MM.1S (cell line): ENCODE results near the gene SH3PXD2B.

Experiments
- DNase-seq: peaks from one replicate; pipeline ENCODE4 v3.0.0-alpha.2; 2015
- H2AFZ ChIP-seq: fragments of 300-600 bp; sonication (generic); 2 replicates; pipeline ENCODE4 v1.6.0; 2016; ENCODE audit warnings: antibody characterized with exemption, low read length
- H3F3A ChIP-seq: fragments of 300-600 bp; sonication (generic); 2 replicates; pipeline ENCODE4 v1.6.1; 2016; ENCODE audit warnings: mild to moderate bottlenecking, antibody characterized with exemption, low read length, moderate library complexity, mixed read lengths; ENCODE audit not compliant: insufficient read depth
- H3K27ac ChIP-seq: fragments of 300-600 bp; sonication (generic); 2 replicates; pipeline ENCODE4 v1.5.1; 2016; ENCODE audit warnings: mild to moderate bottlenecking, low read length
- H3K27me3 ChIP-seq: fragments of 300-600 bp; sonication (generic); replicated peaks from 2 replicates; pipeline ENCODE4 v1.6.0; 2016; ENCODE audit warnings: low read length; ENCODE audit not compliant: insufficient read depth
- H3K36me3 ChIP-seq: fragments of 300-600 bp; sonication (generic); replicated peaks from 2 replicates; pipeline ENCODE4 v1.6.1; 2016; ENCODE audit warnings: mild to moderate bottlenecking, low read length, mixed read lengths; ENCODE audit not compliant: insufficient read depth
- H3K4me1 ChIP-seq: fragments of 300-600 bp; sonication (generic); 2 replicates; pipeline ENCODE4 v1.6.1; 2016; ENCODE audit warnings: low read length, mixed read lengths
- H3K4me2 ChIP-seq: fragments of 300-600 bp; sonication (generic); 2 replicates; pipeline ENCODE4 v1.6.0; 2016; ENCODE audit warnings: low read depth, low read length
- H3K4me3 ChIP-seq: fragments of 300-600 bp; sonication (generic); 2 replicates; pipeline ENCODE4 v1.5.1; 2016; ENCODE audit warnings: low read length, mixed read lengths
- H3K79me2 ChIP-seq: fragments of 300-600 bp; sonication (generic); 2 replicates; pipeline ENCODE4 v1.6.1; 2016; ENCODE audit warnings: mixed run types, low read length, mixed read lengths
- H3K9ac ChIP-seq: fragments of 300-600 bp; sonication (generic); 2 replicates; pipeline ENCODE4 v1.6.1; 2016; ENCODE audit warnings: low read length, mixed read lengths
- H3K9me2 ChIP-seq: fragments of 300-600 bp; sonication (generic); replicated peaks from 2 replicates; pipeline ENCODE4 v1.6.1; 2016; ENCODE audit warnings: mild to moderate bottlenecking, low read length, mixed read lengths; ENCODE audit not compliant: insufficient read depth
- H3K9me3 ChIP-seq: fragments of 300-600 bp; sonication (generic); replicated peaks from 2 replicates; pipeline ENCODE4 v1.6.1; 2016; ENCODE audit warnings: mild to moderate bottlenecking, low read length, mixed read lengths; ENCODE audit not compliant: insufficient read depth
- H4K20me1 ChIP-seq: fragments of 300-600 bp; sonication (generic); 2 replicates; pipeline ENCODE4 v1.6.1; 2016; ENCODE audit warnings: mild to moderate bottlenecking, low read length, moderate library complexity, mixed read lengths; ENCODE audit not compliant: insufficient read depth
- CTCF ChIP-seq: fragments of 300-600 bp; sonication (generic); IDR thresholded peaks from 2 replicates; pipeline ENCODE4 v1.5.1; 2016; ENCODE audit warnings: antibody characterized with exemption, low read length, mixed read lengths
- EZH2 ChIP-seq: fragments of 300-600 bp; sonication (generic); optimal IDR thresholded peaks from 2 replicates; pipeline ENCODE3; 2017; ENCODE audit warnings: low read depth, mild to moderate bottlenecking, antibody characterized with exemption, low read length, mixed read lengths
- EZH2phosphoT487 ChIP-seq: fragments of 300-600 bp; sonication (generic); IDR thresholded peaks from 2 replicates; pipeline ENCODE4 v1.6.1; 2018; ENCODE audit warnings: antibody characterized with exemption, low read length

SH3PXD2B gene

GRCh38 chr5:172478256-172478655 is 23.9 kb upstream of the SH3PXD2B start:
- no peak for TF ChIP-seq EZH2phosphoT487
- TF ChIP-seq CTCF, result no peak
- TF ChIP-seq EZH2, result no peak
- Histone ChIP-seq H3K27me3 (no peaks in the 10 kb centered on the region), H3K9ac (no peak overlapping the region), H3K9me2 (no peaks in the 10 kb centered on the region), H3K27ac (no peak overlapping the region), H3K4me1 (no peaks in the 10 kb centered on the region), H3K36me3 (no peaks in the 10 kb centered on the region), H4K20me1 (no peaks in the 10 kb centered on the region), H3F3A (no peaks in the 10 kb centered on the region), H3K9me3 (no peaks in the 10 kb centered on the region), H3K4me3 (no peak overlapping the region), H3K4me2 (no peak overlapping the region), H2AFZ (no peak overlapping the region), H3K79me2 (no peaks in the 10 kb centered on the region)
- no peak for DNase-seq

- Histone ChIP-seq H3K27ac (no peak overlapping the region), H3K79me2 (no peaks in the 10 kb centered on the region), H3K4me1 (no peaks in the 10 kb centered on the region), H3K4me2 (no peak overlapping the region), H3F3A (no peaks in the 10 kb centered on the region), H3K4me3 (no peak overlapping the region), H3K27me3 (no peaks in the 10 kb centered on the region), H3K9me2 (no peaks in the 10 kb centered on the region), H2AFZ (no peak overlapping the region), H4K20me1 (no peaks in the 10 kb centered on the region), H3K36me3 (no peaks in the 10 kb centered on the region), H3K9ac (no peak overlapping the region), H3K9me3 (no peaks in the 10 kb centered on the region)
- no peak for TF ChIP-seq CTCF
- TF ChIP-seq EZH2phosphoT487, result no peak
- no peak for TF ChIP-seq EZH2
- DNase-seq, result no peak
Measured at GRCh38 chr5:172477466-172477865, 23.1 kb upstream of the SH3PXD2B start.

GRCh38 chr5:172474293-172474692 is 20.0 kb upstream of the SH3PXD2B start:
- H3K4me2 ChIP-seq, result no peak overlapping the region
- no peak for DNase-seq
- no peak overlapping the region for H3K27ac ChIP-seq

More at GRCh38 chr5:172474293-172474692, 20.0 kb upstream of the SH3PXD2B start:
- H3K79me2 ChIP-seq, result no peaks in the 10 kb centered on the region
- H3K9ac ChIP-seq, result no peak overlapping the region
- H3K36me3 ChIP-seq, result no peaks in the 10 kb centered on the region
- H2AFZ ChIP-seq, result no peak overlapping the region
- H4K20me1 ChIP-seq, result no peaks in the 10 kb centered on the region
- H3K4me1 ChIP-seq, result no peaks in the 10 kb centered on the region
- H3K27me3 ChIP-seq, result no peaks in the 10 kb centered on the region
- TF ChIP-seq EZH2 (no peak), EZH2phosphoT487 (no peak), CTCF (no peak)
- H3K4me3 ChIP-seq, result no peak overlapping the region
- no peaks in the 10 kb centered on the region for H3F3A ChIP-seq
- H3K9me2 ChIP-seq, result no peaks in the 10 kb centered on the region
- H3K9me3 ChIP-seq, result no peaks in the 10 kb centered on the region
